ENCODE measurements around the gene MXRA5. TPM values are rescaled to one million over a fixed set of nuclear protein-coding genes. Genes with fewer than 3 reads are reported as not detected.

Gene MXRA5
- total and polyA plus RNA-seq, 2 of the 8 experiments (the other 6 are each of a cell fraction or from before 2014, with no cell fraction given): 0.56 to 1.7 TPM

DNA sequence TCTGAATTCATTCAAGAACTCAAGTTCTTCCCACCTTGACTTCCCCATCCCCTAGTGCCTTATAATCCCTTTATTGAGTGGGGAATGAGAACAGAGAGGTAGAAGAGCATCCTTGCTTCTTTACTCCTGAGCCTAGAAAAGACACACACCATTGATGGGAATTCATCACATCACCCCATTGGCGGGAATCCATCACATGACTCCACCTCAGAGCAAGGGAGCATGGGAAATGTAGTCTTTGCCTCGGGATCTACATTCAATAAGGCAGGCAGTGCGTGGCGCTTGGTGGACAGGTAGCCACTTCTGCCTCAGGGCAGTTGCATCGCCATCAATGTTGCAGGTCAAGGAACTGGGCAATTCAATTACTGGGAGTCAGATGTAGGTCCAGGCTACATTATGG, 50.7 kb downstream of the MXRA5 start:
- no peak overlapping the region for H4K5ac ChIP-seq (ENCODE audit: insufficient read length, low read depth, low read length)
- no peak overlapping the region for H3K4me2 ChIP-seq (ENCODE audit: insufficient read depth in 1 of 2, low read depth in 2 of 2, low read length in 2 of 2)
- H3K4ac ChIP-seq (replicated peaks; ENCODE audit: insufficient read length, low read depth, low read length): no peak overlapping the region
- H3K14ac ChIP-seq (ENCODE audit: insufficient read length): no peak overlapping the region
- ChIA-PET CTCF (ENCODE audit: partially characterized antibody) (no interaction called here), POLR2A (ENCODE audit: partially characterized antibody) (no interaction called here)
- H2BK120ac ChIP-seq (replicated peaks; ENCODE audit: low read depth, low read length): no peak overlapping the region
- no peak overlapping the region for H3K23ac ChIP-seq (ENCODE audit: insufficient read length)
- no peak overlapping the region for H3K56ac ChIP-seq (replicated peaks; ENCODE audit: insufficient read length, low read depth, low read length)
- no peak overlapping the region for H2BK15ac ChIP-seq (ENCODE audit: low read length)
- H2AFZ ChIP-seq (ENCODE audit: low read length): no peak overlapping the region
- H3K4me1 ChIP-seq (replicated peaks in 1 of 4; ENCODE audit: control insufficient read depth in 3 of 4, insufficient read depth in 4 of 4, low read length in 3 of 4): no peaks in the 10 kb centered on the region
- H4K20me1 ChIP-seq (replicated peaks in 1 of 2; ENCODE audit: control insufficient read depth in 1 of 2, insufficient read depth in 2 of 2, low read length in 2 of 2): no peaks in the 10 kb centered on the region
- no peak overlapping the region for H2BK12ac ChIP-seq (ENCODE audit: low read depth, low read length)
- FAIRE-seq (peak; percentile 95), DNase-seq (ENCODE audit: low read depth in 1 of 2, low spot score in 2 of 2) (peak in 1 of 2 experiments; percentile 54)
- peaks cover 2% of the 10 kb centered on the region; the same call in 1 of the 2 replicates for H3K23me2 ChIP-seq (ENCODE audit: low read depth, low read length)
- H2BK5ac ChIP-seq (ENCODE audit: low read depth, low read length): no peak overlapping the region
- WGBS, 2 experiments (ENCODE audit: extremely low coverage in 1 of 2, insufficient coverage in 1 of 2, insufficient read length in 1 of 2, insufficient replicate concordance in 2 of 2, low coverage in 1 of 2, low lambda C conversion rate in 2 of 2, missing lambda C conversion rate in 1 of 2): 67% methylated on average over 4 of the region's 5 CpGs; no CpG with 5 or more reads in 1 of the 2 experiments
- no peaks in the 10 kb centered on the region for H3K79me2 ChIP-seq (ENCODE audit: control insufficient read depth in 1 of 2, insufficient read depth in 2 of 2, low read length in 2 of 2)
- no peaks in the 10 kb centered on the region for H3K27me3 ChIP-seq (replicated peaks in 1 of 4; ENCODE audit: control insufficient read depth in 3 of 4, extremely low read depth in 1 of 4, insufficient read depth in 3 of 4, low read length in 3 of 4)
- no peak overlapping the region for H3K9ac ChIP-seq (replicated peaks in 1 of 4; ENCODE audit: extremely low read depth in 1 of 4, low read depth in 3 of 4, low read length in 3 of 4)
- no peak overlapping the region for H3K4me3 ChIP-seq (ENCODE audit: extremely low read depth in 1 of 4, insufficient read depth in 2 of 4, low read depth in 3 of 4, low read length in 4 of 4)
- no peaks in the 10 kb centered on the region for H3K36me3 ChIP-seq (ENCODE audit: control insufficient read depth in 2 of 4, insufficient read depth in 4 of 4, low read length in 3 of 4)
- H3K18ac ChIP-seq (ENCODE audit: extremely low read depth, low read length): no peak overlapping the region
- TF ChIP-seq SIX5 (IDR thresholded peaks at IDR 0.05; ENCODE audit: low read depth, low read length) (peak; percentile 66), CHD1 (IDR thresholded peaks at IDR 0.05; ENCODE audit: low read depth, low read length) (no peak), SP2 (IDR thresholded peaks at IDR 0.05; ENCODE audit: low read length) (no peak), ZNF274 (IDR thresholded peaks at IDR 0.05; ENCODE audit: borderline replicate concordance, extremely low read depth, low read length) (no peak), SP1 (IDR thresholded peaks at IDR 0.05; ENCODE audit: low read depth, low read length) (0 out of 2 replicates have a peak, but pooled peaks have one; percentile 13), CREB1 (IDR thresholded peaks at IDR 0.05) (no peak), MAFK (IDR thresholded peaks at IDR 0.05; ENCODE audit: low read depth, low read length) (no peak), HDAC6 (IDR thresholded peaks at IDR 0.05; ENCODE audit: low read depth, low read length) (no peak)
- TF ChIP-seq, protein P1, sequence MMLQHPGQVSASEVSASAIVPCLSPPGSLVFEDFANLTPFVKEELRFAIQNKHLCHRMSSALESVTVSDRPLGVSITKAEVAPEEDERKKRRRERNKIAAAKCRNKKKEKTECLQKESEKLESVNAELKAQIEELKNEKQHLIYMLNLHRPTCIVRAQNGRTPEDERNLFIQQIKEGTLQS (IDR thresholded peaks at IDR 0.05; ENCODE audit: insufficient read depth, low read depth, low read length): peak; percentile 53; the same call in 1 of the 2 replicates
- TF ChIP-seq, protein P2, sequence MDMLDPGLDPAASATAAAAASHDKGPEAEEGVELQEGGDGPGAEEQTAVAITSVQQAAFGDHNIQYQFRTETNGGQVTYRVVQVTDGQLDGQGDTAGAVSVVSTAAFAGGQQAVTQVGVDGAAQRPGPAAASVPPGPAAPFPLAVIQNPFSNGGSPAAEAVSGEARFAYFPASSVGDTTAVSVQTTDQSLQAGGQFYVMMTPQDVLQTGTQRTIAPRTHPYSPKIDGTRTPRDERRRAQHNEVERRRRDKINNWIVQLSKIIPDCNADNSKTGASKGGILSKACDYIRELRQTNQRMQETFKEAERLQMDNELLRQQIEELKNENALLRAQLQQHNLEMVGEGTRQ (IDR thresholded peaks at IDR 0.05; ENCODE audit: low read length): peak; percentile 82
- TF ChIP-seq, protein P3, sequence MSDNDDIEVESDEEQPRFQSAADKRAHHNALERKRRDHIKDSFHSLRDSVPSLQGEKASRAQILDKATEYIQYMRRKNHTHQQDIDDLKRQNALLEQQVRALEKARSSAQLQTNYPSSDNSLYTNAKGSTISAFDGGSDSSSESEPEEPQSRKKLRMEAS (IDR thresholded peaks at IDR 0.05): no peak
- no peak overlapping the region for H4K8ac ChIP-seq (ENCODE audit: extremely low read depth, insufficient read depth, low read length)
- no peak overlapping the region for H3K27ac ChIP-seq (ENCODE audit: low read depth, low read length)
- H3K9me3 ChIP-seq (ENCODE audit: insufficient read depth in 2 of 2, low read depth in 1 of 2, low read length in 1 of 2): no peaks in the 10 kb centered on the region
- H4K91ac ChIP-seq (replicated peaks; ENCODE audit: insufficient read length, low read length): no peak overlapping the region
- no peak overlapping the region for H2AK5ac ChIP-seq (ENCODE audit: low read depth, low read length)
- no peaks in the 10 kb centered on the region for H3K79me1 ChIP-seq (ENCODE audit: low read depth, low read length)
- H2BK20ac ChIP-seq (ENCODE audit: low read length): no peak overlapping the region
